Muscle of back (tissue), 11 donors: ENCODE data around the gene IPO11. TPM values are rescaled to one million over a fixed set of nuclear protein-coding genes. Genes with fewer than 3 reads are reported as not detected.
"Not testable (repeated sequence)": the region's sequence is repeated elsewhere in the genome, so short reads cannot be mapped to it uniquely, and the experiment has no call there.

ENCODE experiments used
- DNase-seq, 3 donors: peaks; one replicate each; pipeline versions ENCODE4 v3.0.0 to v3.0.0-alpha.2; 2013
- polyA plus RNA-seq, 10 donors: library from polyadenylated mRNA; unstranded; fragments of 120-200 nt; gene quantifications; one replicate each; pipeline ENCODE4 v1.2.1, GENCODE V29; 2013; ENCODE audit not compliant: insufficient read length in 10 of 10

The IPO11 gene
- polyA plus RNA-seq, 10 donors, result 19.7 to 27.2 (median 25.6) TPM

DNA sequence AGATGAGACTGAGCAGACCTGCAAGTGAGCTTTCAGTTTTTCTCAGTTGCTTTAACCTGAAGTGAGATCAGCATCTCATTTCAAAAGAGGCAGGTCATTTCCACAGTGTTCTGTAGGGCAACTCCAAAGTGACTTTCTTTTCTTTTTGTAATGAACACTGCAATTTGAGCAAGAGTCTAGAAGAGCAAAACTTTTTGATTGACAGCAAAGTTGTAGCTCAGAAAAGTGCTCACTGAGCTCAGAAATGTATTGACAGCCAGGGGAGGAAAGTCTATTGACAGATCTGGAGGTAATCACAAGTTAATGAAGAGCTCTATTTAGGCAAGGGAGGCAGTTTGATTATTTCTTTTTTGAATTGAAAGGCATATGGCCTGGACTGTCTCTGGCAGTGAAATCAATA lies 220.7 kb downstream of the IPO11 start:
- no peak for DNase-seq

DNA sequence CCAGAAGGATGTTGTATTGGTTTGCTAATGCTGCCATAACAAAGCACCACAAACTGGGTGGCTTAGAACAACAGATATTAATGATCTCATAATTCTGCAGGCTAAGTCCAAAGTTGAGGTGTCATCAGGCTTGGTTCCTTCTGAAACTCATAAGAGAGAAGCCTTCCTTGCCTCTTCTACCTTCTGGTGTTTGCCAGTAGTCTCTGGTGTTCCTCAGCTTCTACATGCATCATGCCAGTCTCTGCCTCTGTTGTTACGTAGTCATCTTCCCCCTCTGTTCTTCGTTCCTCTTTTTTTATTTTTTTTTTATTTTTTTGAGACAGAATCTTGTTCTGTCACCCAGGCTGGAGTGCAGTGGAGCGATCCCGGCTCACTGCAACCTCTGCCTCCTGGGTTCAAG lies 227.9 kb downstream of the IPO11 start:
- DNase-seq, result no peak

DNA sequence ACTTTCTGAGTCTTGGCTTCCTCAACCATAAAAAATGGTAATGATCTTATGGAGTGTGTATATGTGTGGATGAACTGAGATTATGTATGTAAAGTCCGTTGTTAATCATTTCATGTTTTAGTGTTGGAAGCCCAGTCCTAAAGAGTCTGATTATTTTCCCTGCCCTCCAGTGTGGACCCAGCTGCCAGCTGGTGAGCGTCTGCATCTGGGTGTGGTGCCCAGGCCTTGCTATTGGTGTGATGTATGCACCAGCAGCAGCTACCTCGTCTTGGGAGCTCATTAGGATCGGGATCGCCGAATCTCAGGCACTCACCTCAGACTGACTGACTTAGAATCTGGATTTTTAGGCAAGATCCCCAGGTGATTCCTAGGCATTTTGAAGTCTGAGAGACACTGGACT lies 229.9 kb downstream of the IPO11 start:
- DNase-seq, result no peak

DNA sequence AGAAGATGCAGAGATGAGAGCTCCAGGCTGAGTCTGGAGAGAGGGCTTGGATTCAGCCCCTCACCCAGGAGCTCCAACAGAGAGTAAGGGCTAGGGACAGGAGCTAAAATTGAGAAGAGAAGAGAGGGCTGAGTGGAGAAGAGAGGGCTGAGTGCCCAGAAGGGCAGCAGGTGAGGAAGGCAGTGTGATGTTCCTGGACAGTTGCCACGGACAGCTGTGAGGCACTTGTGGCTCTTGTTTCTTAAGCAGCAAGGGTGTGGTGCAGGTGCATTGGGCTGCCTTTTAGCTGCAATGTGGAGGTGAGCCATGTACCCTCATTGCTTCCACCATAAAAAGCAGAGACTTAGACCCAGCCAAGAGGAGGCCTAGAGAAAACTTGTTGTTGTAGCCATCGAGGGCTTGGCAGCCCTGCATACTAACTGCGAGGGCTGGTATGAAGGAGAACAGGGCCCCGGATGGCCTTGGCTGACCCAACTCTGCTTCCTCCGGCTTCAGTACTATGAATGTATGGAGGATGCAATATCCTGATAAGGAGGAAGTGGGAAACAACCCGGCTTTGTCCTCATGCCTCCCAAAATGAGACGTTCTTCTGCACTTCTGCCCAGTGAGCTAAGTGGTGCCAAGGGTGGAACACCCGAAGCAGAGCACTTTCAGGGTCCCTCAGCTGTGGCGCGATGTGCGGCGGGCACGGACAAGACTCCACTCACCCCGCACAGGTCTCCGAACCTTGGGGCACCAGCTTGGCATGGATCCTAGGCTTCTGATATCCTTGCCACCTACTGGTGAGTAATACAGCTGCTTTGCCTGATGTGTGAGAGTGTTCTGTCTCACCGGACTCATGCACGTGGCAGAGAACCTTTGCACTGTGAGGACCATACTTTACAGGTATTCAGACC lies 231.2 kb downstream of the IPO11 start:
- DNase-seq, result no peak

DNA sequence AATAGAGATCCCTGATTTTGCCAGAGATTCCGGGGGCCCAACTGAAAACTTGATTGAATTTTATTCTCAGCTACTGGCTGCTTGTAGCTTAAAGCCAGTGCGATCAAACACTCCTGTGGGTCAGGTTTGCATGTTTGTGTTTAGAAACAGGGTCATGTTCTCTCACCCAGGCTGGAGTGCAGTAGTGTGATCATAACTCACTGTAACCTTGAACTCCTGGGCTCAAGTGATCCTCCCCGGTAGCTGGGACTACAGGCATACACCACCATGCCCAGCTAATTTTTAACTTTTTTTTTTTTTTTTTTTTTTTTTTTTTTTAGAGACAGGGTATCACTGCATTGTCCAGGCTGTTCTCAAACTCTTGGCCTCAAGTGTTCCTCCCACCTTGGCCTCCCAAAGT lies 232.7 kb downstream of the IPO11 start:
- DNase-seq, result no peak

DNA sequence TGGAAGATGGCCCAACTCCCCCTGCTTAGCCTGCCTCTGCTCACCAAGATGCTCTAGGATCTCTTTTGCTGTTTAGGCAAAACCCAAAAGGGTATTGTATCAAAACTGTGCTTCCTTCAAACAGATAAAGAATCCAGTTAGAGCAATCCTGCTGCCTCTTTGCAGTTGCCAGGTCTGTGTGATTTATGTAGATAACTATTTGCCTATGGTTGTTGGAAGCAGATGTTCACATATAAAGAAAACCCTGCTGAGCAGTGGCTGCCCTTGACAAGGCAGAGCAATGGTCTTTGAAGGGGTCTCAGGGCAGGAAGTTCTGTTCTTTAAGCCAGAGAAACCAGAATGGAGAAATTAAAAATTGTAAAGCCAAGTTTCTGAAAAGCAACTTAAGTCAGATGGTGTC lies 234.7 kb downstream of the IPO11 start:
- DNase-seq, result no peak

DNA sequence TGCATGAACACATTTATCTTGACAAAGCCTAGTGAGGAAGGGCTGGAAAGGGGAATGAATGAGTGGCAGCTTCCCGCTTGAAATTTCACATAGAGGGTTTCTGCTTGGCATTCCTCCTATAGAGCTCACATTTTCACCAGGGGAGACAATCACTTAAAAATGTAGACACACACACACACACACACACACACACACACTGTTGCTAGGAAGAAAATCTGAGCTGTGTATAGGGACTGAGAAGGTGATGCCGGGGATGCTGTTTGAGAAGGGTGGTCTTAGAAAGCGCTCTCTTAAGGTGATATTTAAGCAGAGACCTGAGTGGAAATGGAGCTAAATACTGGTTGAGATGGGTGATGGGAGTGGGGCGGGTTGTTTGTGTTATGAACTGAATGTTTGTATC lies 236.5 kb downstream of the IPO11 start:
- no peak for DNase-seq

DNA sequence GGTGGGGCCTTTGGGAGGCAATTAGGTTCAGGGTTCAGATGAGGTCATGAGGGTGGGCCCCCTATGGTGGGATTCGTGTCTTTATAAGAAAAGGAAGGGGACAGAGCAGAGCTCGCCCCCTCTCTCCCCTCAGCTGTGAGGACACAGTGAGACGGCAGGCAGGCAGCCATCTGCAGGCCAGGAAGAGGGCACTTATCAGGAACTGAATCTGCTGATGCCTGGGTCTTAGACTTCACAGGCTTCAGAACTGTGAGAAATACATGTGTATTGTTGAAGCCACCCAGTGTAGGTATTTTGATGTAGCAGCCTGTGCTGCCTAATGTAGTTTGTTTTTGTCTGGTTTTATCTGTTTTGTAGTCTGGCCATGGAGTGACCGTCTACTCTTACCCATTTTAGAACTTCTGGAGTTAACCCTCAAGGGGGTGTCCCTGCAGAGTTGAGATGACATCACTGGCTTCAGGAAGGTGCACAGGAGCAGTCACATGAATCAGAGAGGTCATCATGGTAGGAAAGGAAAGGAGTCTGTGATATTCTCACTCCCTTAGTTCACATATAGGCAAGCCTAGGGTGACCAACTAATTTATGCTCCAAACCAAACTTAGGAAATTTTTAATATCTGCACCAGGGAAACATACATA lies 237.0 kb downstream of the IPO11 start:
- no peak for DNase-seq

DNA sequence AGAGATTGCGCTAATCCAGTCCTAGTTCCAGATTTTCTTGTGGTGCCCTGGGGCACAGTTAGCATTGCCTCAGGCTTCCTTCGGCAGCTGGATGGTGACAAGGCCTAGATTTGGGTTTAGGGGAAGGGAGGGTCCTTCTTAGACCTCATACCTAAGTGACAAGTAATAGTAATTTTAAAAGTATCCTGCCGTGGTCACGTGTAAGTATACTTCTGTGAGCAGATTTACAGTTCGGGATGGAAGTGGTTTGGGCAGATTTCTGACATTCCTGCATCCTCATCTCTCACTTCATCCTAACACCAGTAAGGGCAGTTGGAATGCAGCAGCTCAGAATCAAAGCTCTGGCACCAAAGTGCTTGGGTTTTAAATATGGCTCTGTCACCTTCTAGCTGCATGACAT lies 237.6 kb downstream of the IPO11 start:
- DNase-seq, result no peak

DNA sequence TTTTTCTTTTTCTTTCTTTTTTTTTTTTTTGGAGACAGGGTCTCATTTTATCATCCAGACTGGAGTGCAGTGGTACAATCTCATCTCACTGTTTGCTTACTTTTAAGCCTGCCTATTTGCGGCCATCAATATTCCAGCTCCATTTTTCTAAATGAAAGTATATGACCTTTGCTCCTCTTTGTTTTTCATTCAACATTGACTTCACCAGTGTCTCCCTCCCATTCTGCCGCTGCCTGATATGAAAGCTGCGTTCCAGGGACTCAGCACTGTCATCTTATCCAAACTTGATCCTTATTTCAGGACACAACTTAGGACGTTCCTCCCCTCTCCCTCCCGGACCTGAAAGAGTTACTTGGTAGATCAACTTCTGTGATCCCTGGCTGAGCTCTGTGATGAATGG lies 239.7 kb downstream of the IPO11 start:
- DNase-seq, result no peak

DNA sequence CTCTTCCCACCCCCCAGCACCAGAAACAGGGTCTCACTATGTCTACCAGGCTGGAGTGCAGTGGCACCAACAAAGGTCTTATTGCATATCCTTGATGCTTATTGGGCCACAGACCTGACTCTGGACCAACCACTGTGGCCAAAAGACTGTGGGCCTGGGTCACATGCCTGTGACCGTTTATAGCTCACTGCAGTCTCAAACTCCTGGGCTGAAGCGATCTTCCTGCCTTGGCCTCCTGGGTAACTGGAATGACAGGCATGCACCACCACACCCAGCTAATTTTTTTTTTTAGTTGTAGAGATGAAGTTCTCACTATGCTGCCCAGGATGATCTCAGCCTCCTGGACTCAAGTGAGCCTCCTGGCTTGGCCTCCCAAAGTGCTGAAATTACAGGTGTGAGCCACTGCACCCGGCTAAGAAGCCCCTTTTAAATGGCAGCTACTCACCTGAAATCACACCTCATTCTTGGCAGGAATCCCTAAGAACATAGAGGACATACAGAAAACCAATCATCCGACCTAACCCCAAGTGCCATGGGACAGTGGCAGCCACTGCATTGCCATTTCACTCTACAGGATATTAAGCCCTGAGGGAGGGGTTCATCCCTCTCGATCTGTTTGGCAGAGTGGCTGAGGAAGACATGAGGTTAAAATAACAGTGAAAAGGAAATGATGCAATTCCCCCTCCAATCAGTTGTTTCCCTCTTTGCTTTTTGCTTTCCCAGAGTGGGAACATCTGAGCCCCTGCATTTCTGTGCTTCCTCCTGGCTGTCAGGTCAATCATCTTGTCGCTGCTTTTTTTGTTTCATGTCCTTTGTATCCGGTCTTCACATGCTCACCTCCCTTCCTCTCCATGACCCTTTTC lies 240.7 kb downstream of the IPO11 start:
- peak in 1 of 3 donors; percentile 28 for DNase-seq

DNA sequence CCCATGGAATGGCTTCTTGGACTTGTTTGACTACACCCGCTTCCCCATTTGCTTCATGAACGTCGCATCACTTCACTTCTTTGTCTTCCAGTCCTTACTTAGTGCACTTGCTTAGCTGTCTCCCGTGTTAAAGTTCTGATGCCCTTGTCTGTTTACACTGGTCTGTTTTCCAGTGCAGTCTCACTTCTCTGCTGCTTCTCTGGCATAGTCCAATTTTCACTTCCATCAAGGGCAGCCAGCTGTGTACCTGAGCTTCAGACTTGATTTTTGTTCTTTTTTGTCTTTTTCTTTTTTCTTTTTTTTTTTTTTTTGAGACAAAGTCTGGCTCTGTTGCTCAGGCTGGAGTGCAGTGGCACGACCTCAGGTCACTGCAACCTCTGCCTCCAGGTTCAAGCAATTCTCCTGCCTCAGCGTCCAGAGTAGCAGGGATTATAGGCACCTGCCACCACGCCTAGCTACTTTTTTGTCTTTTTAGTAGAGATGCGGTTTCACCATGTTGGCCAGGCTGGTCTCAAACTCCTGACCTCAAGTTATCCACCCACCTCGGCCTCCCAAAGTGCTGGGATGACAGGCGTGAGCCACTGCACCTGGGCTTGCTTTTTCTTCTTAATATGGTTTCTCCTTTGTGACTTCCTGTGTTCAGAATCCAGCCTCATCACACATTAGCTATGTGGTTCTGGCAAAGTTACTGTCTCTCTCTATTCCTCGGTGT lies 241.5 kb downstream of the IPO11 start:
- DNase-seq, result no peak

DNA sequence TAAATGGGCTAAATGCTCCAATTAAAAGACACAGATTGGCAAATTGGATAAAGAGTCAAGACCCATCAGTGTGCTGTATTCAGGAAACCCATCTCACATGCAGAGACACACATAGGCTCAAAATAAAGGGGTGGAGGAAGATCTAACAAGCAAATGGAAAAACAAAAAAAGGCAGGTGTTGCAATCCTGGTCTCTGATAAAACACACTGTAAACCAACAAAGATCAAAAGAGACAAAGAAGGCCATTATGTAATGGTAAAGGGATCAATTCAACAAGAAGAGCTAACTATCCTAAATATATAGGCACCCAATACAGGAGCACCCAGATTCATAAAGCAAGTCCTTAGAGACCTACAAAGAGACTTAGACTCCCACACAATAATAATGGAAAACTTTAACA lies 245.2 kb downstream of the IPO11 start:
- DNase-seq, result not testable (repeated sequence)

DNA sequence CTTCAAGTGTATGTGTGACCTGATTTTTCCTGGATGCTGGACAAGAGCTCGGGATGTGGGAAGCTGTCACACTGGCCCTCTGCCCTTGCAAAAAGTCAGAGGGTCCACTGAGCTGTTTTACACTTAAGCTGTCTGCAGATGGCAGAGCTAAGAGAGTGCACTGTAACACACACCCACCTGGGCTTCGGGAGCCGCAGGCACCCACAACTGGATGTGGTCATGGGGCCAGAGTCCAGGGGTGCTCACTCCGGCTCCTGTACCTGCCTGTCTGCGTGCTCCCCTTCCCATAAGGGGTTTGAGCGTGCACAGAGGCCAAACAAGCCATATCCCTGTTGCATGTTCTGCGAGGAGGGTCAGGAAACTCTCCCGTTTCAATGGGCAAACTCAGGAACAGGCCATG lies 248.6 kb downstream of the IPO11 start:
- no peak for DNase-seq

DNA sequence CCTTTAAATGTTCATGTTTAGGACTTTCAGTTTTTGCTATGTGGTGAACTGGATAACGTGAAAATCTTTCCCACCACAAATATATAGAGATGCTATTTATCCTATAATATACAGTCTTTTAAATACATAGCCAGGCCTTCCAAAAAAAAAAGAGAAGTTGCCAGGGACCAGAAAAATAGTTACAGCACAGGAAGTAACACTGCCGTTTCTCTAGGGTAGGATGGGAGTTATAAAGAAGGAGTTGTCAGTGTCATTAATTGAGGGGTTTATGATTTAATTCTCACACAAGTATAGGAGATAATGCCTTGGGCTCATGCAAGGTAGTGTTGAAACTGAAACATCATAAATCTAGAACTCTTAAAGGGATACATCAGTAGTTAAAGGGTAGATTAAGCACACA lies 250.0 kb downstream of the IPO11 start:
- no peak for DNase-seq

DNA sequence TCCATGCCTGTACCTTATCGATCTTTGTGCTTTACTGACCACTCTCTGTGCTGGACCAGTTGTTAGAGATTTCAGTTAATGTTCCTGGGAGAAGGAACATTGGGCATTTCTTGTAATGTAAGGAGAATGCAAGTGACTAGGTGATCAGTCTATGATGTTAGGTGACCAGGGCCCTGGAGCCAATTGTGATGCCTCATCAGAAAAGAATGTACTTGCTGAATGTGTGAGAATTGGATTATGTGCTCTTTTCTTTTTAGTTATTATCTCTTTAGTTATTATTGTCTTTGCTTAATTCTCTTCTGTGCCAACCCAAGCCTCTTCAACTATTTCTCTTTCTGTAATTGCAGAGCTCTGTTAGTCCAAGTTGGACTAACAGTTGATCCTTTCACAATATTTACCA lies 258.9 kb downstream of the IPO11 start:
- DNase-seq, result no peak

DNA sequence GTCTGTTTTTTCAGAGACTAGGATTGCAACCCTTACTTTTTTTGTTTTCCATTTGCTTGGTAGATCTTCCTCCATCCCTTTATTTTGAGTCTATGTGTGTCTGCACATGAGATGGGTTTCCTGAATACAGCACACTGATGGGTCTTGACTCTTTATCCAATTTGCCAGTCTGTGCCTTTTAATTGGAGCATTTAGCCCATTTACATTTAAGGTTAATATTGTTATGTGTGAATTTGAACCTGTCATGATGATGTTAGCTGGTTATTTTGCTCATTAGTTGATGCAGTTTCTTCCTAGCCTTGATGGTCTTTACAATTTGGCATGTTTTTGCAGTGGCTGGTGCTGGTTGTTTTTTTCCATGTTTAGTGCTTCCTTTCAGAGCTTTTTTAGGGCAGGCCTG lies 264.0 kb downstream of the IPO11 start:
- not testable (repeated sequence) for DNase-seq
